ENCODE measurements around the gene CFAP58. TPM values are rescaled to one million over a fixed set of nuclear protein-coding genes. Genes with fewer than 3 reads are reported as not detected.
A peak's percentile ranks its signal among the peaks of the same experiment; 100 is the strongest.

Gene CFAP58
- total RNA-seq, 4 donors from 2014 or later: 0.71 to 1.6 (median 1.0) TPM

DNA sequence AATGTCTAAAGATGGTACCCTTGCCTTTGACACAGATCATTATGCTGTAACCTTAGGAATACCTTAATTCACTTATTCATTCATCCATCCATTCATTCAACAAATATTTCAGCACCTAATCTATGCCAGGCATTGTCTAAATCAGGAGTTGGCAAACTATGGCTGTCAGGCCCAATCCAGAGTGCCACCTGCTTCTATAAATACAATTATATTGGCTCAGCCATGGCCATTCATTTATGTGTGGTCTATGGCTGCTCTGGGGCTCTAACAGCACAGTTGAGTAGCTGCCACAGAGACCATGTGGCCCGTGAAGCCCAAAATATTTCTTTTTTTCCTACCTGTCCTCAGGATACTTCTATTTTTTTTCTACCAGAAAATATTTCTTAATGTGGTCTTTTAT, 9.4 kb upstream of the CFAP58 start:
- no peaks in the 10 kb centered on the region for H3K9me3 ChIP-seq
- peak; percentile 47 for DNase-seq (ENCODE audit: extremely low spot score)
- H3K27me3 ChIP-seq: no peaks in the 10 kb centered on the region
- H3K36me3 ChIP-seq: no peaks in the 10 kb centered on the region
- no peak overlapping the region for H3K4me3 ChIP-seq
- intact Hi-C loops (cut with DNase I): no loop called here
- no peak overlapping the region for H3K27ac ChIP-seq (replicated peaks in 1 of 4)
- no peak for TF ChIP-seq POLR2AphosphoS5 (IDR thresholded peaks at IDR 0.05)
- TF ChIP-seq EP300 (IDR thresholded peaks at IDR 0.05): no peak
- TF ChIP-seq, protein P1, sequence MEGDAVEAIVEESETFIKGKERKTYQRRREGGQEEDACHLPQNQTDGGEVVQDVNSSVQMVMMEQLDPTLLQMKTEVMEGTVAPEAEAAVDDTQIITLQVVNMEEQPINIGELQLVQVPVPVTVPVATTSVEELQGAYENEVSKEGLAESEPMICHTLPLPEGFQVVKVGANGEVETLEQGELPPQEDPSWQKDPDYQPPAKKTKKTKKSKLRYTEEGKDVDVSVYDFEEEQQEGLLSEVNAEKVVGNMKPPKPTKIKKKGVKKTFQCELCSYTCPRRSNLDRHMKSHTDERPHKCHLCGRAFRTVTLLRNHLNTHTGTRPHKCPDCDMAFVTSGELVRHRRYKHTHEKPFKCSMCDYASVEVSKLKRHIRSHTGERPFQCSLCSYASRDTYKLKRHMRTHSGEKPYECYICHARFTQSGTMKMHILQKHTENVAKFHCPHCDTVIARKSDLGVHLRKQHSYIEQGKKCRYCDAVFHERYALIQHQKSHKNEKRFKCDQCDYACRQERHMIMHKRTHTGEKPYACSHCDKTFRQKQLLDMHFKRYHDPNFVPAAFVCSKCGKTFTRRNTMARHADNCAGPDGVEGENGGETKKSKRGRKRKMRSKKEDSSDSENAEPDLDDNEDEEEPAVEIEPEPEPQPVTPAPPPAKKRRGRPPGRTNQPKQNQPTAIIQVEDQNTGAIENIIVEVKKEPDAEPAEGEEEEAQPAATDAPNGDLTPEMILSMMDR (IDR thresholded peaks at IDR 0.05): no peak
- TF ChIP-seq POLR2A (IDR thresholded peaks at IDR 0.05; ENCODE audit: low read depth): no peak
- 83% methylated on average over 1 of the region's 1 CpG for WGBS
- H3K4me1 ChIP-seq: peaks cover 18 to 30% (median 26%) of the 10 kb centered on the region in 4 donors

- no peaks in the 10 kb centered on the region for H3K36me3 ChIP-seq
- DNase-seq (ENCODE audit: extremely low spot score): no peak
- H3K27ac ChIP-seq (replicated peaks in 1 of 4): peak overlapping the region in 1 of 4 donors; percentile 23
- intact Hi-C loops (cut with DNase I): no loop called here
- H3K4me3 ChIP-seq: no peak overlapping the region
- no peaks in the 10 kb centered on the region for H3K9me3 ChIP-seq
- no peaks in the 10 kb centered on the region for H3K27me3 ChIP-seq
- peaks cover 11 to 29% (median 24%) of the 10 kb centered on the region in 4 donors for H3K4me1 ChIP-seq
- TF ChIP-seq, protein P1 (IDR thresholded peaks at IDR 0.05): no peak
- TF ChIP-seq POLR2AphosphoS5 (IDR thresholded peaks at IDR 0.05) (no peak), POLR2A (IDR thresholded peaks at IDR 0.05; ENCODE audit: low read depth) (no peak), EP300 (IDR thresholded peaks at IDR 0.05) (no peak)
These were observed 8.1 kb upstream of the CFAP58 start for GRCh38 chr10:104345515-104345914.

DNA sequence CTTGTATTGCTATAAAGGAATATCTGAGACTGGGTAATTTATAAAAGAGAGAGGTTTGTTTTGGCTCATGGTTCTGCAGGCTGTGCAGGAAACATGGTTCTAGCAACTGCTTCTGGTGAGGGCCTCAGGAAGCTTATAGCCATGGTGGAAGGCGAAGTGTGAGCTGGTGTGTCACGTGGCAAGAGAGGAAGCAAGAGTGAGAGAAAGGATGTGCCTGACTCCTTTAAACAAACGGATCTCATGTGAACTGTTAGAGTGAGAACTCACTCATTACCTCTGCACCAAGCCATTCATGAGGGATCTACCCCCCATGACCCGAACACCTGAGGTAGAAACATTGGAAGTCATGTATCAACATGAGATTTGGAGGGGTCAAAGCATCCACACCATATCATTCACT, 7.7 kb upstream of the CFAP58 start:
- WGBS: 66% methylated on average over 4 of the region's 4 CpGs
- no peaks in the 10 kb centered on the region for H3K36me3 ChIP-seq

DNA sequence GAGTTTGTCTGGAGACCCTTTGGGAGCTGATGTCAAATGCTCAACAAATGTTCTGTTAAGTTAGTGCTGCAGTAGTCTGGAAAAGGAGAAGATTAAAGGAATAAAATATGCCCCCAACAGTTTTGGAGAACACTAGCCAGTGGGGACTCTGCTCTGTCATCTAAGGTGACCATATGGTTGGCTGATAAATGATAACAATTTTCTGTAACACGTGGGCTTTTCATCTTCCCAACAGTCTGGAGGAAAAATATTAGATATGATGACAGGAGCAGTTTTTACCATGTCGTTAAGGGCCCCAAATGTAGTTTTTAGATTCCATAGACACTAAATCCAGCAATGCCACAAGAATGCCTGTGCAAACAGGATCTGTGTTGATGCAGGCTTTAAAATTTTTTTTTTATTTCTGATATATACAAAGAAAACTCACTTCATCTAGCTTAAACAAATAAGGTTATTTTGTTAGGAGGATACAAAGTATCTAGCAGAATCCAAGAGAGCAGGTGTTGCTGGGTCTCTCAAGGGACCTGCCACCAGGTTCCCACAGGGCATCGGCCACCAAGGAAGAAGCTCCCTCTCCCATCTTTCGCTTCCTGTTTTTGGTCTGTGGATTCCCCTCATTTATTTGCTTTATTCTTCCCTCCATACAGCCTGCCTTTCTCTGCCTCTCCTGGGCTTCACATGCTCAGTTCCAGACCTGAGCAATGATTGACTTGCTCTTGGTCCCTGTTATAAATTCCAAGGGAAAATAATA, 6.2 kb upstream of the CFAP58 start:
- Histone ChIP-seq H3K9me3 (no peaks in the 10 kb centered on the region), H3K27ac (replicated peaks in 1 of 4) (no peak overlapping the region), H3K4me1 (peaks cover 6 to 24% (median 23%) of the 10 kb centered on the region in 4 donors), H3K36me3 (no peaks in the 10 kb centered on the region), H3K4me3 (no peak overlapping the region), H3K27me3 (no peaks in the 10 kb centered on the region)
- no peak for TF ChIP-seq EP300 (IDR thresholded peaks at IDR 0.05)
- WGBS: 89% methylated on average over 4 of the region's 4 CpGs
- DNase-seq (ENCODE audit: extremely low spot score): no peak
- intact Hi-C loops (cut with DNase I): no loop called here

More for the DNA sequence above, 7.7 kb upstream of the CFAP58 start:
- Histone ChIP-seq H3K4me1 (peaks cover 7 to 26% (median 21%) of the 10 kb centered on the region in 4 donors), H3K4me3 (no peak overlapping the region), H3K27me3 (no peaks in the 10 kb centered on the region), H3K27ac (replicated peaks in 1 of 4) (peak overlapping the region in 1 of 4 donors; percentile 23), H3K9me3 (no peaks in the 10 kb centered on the region)
- intact Hi-C loops (cut with DNase I): no loop called here
- TF ChIP-seq POLR2A (IDR thresholded peaks at IDR 0.05; ENCODE audit: low read depth): no peak
- TF ChIP-seq, protein P1 (IDR thresholded peaks at IDR 0.05): no peak
- no peak for TF ChIP-seq POLR2AphosphoS5 (IDR thresholded peaks at IDR 0.05)
- TF ChIP-seq EP300 (IDR thresholded peaks at IDR 0.05): no peak
- no peak for DNase-seq (ENCODE audit: extremely low spot score)

GRCh38 chr10:104348601-104349000, 5.0 kb upstream of the CFAP58 start:
- no peaks in the 10 kb centered on the region for H3K9me3 ChIP-seq
- peaks cover 7 to 28% (median 26%) of the 10 kb centered on the region in 4 donors for H3K4me1 ChIP-seq
- H3K27me3 ChIP-seq: no peaks in the 10 kb centered on the region
- no peak overlapping the region for H3K27ac ChIP-seq (replicated peaks in 1 of 4)
- no peak for DNase-seq (ENCODE audit: extremely low spot score)
- no peak for TF ChIP-seq POLR2A (IDR thresholded peaks at IDR 0.05; ENCODE audit: low read depth)
- no peak for TF ChIP-seq EP300 (IDR thresholded peaks at IDR 0.05)
- TF ChIP-seq, protein P1 (IDR thresholded peaks at IDR 0.05): no peak
- no peak for TF ChIP-seq POLR2AphosphoS5 (IDR thresholded peaks at IDR 0.05)
- H3K36me3 ChIP-seq: no peaks in the 10 kb centered on the region
- no peak overlapping the region for H3K4me3 ChIP-seq
- intact Hi-C loops (cut with DNase I): no loop called here
- WGBS: 73% methylated on average over 2 of the region's 2 CpGs
